ENCODE measurements around the gene ZNF662. TPM values are rescaled to one million over a fixed set of nuclear protein-coding genes. Genes with fewer than 3 reads are reported as not detected.
A peak's percentile ranks its signal among the peaks of the same experiment; 100 is the strongest.

ZNF662 gene
- total RNA-seq, 1 donor from 2014 or later = 7.7 TPM

DNA sequence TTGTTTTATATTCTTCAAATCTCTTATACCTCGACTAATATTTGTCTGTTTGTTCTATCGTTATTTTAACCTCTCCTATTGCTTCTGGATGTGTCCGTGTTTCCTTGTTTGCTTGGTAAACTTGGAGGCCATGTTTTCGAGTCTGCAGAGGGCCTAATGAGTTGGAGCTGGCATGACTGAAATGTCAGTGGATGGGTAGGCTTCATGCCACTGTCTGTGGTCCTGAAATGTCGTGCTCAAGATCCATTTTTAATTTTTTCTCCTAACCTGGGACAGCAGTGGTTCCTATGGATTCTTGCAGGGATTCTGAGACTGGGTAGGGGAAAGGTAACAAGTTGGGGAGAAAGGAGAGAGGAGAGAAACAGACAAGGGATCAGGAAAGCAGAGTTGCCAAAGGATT, 54.3 kb downstream of the ZNF662 start:
- Histone ChIP-seq H3K9me3 (no peaks in the 10 kb centered on the region), H3K27ac (no peak overlapping the region), H3K36me3 (no peaks in the 10 kb centered on the region), H3K4me1 (no peaks in the 10 kb centered on the region), H3K4me3 (no peak overlapping the region), H3K27me3 (no peaks in the 10 kb centered on the region)
- TF ChIP-seq, protein P1, sequence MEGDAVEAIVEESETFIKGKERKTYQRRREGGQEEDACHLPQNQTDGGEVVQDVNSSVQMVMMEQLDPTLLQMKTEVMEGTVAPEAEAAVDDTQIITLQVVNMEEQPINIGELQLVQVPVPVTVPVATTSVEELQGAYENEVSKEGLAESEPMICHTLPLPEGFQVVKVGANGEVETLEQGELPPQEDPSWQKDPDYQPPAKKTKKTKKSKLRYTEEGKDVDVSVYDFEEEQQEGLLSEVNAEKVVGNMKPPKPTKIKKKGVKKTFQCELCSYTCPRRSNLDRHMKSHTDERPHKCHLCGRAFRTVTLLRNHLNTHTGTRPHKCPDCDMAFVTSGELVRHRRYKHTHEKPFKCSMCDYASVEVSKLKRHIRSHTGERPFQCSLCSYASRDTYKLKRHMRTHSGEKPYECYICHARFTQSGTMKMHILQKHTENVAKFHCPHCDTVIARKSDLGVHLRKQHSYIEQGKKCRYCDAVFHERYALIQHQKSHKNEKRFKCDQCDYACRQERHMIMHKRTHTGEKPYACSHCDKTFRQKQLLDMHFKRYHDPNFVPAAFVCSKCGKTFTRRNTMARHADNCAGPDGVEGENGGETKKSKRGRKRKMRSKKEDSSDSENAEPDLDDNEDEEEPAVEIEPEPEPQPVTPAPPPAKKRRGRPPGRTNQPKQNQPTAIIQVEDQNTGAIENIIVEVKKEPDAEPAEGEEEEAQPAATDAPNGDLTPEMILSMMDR (IDR thresholded peaks at IDR 0.05) = no peak
- intact Hi-C loops (cut with DNase I) = loop anchor here (5.0 kb wide), 2 partner anchors 147 to 1242 kb away; partner anchors contain the start of gene POMGNT2
- DNase-seq (ENCODE audit: low spot score in 2 of 2) = no peak

- no peaks in the 10 kb centered on the region for H3K27me3 ChIP-seq
- no peaks in the 10 kb centered on the region for H3K36me3 ChIP-seq
- H3K27ac ChIP-seq = no peak overlapping the region
- H3K9me3 ChIP-seq = no peaks in the 10 kb centered on the region
- H3K4me3 ChIP-seq = no peak overlapping the region
- TF ChIP-seq, protein P1 (IDR thresholded peaks at IDR 0.05) = no peak
- no peaks in the 10 kb centered on the region for H3K4me1 ChIP-seq
- DNase-seq (ENCODE audit: low spot score in 2 of 2) = no peak
- intact Hi-C loops (cut with DNase I) = loop anchor here (1.0 to 5.0 kb wide), 3 partner anchors 147 to 1242 kb away; partner anchors contain the start of gene POMGNT2
Measured at GRCh38 chr3:42960786-42961185, 54.8 kb downstream of the ZNF662 start.

- no peaks in the 10 kb centered on the region for H3K9me3 ChIP-seq
- TF ChIP-seq, protein P1 (IDR thresholded peaks at IDR 0.05) = peak; percentile 53 to 71 (median 56)
- intact Hi-C loops (cut with DNase I) = loop anchor here (1.0 to 5.0 kb wide), 3 partner anchors 146 to 1241 kb away; partner anchors contain the start of gene POMGNT2
- H3K36me3 ChIP-seq = no peaks in the 10 kb centered on the region
- no peaks in the 10 kb centered on the region for H3K4me1 ChIP-seq
- no peaks in the 10 kb centered on the region for H3K27me3 ChIP-seq
- H3K27ac ChIP-seq = no peak overlapping the region
- H3K4me3 ChIP-seq = no peak overlapping the region
- peak in 1 of 2 donors; percentile 71 for DNase-seq (ENCODE audit: low spot score in 2 of 2)
Measured at GRCh38 chr3:42961633-42962032, 55.7 kb downstream of the ZNF662 start.

- H3K9me3 ChIP-seq = no peaks in the 10 kb centered on the region
- no peak for DNase-seq (ENCODE audit: low spot score in 2 of 2)
- intact Hi-C loops (cut with DNase I) = loop anchor here (5.0 kb wide), 2 partner anchors 144 to 1239 kb away; partner anchors contain the start of gene POMGNT2
- no peaks in the 10 kb centered on the region for H3K36me3 ChIP-seq
- TF ChIP-seq, protein P1 (IDR thresholded peaks at IDR 0.05) = no peak
- no peak overlapping the region for H3K4me3 ChIP-seq
- no peak overlapping the region for H3K27ac ChIP-seq
- no peaks in the 10 kb centered on the region for H3K27me3 ChIP-seq
- H3K4me1 ChIP-seq = no peaks in the 10 kb centered on the region
Measured at GRCh38 chr3:42963269-42963668, 57.3 kb downstream of the ZNF662 start.

DNA sequence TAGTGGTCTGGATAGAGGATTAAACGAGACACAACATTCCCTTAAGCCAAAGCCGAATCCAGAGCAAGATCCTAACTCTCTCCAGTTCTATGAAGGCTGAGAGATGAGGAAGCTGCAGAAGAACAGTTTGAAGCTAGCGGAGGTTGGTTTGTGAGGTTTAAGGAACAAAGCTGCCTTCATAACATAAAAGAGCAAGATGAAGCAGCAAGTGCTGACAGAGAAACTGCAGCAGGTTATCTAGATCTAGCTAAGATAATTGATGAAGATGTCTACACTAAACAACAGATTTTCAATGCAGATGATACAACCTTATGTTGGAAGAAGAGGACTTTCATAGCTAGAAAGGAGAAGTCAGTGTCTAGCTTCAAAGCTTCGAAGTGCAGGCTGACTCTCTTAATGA, 58.3 kb downstream of the ZNF662 start:
- H3K4me1 ChIP-seq = no peaks in the 10 kb centered on the region
- no peaks in the 10 kb centered on the region for H3K36me3 ChIP-seq
- H3K27me3 ChIP-seq = no peaks in the 10 kb centered on the region
- no peak overlapping the region for H3K4me3 ChIP-seq
- H3K27ac ChIP-seq = no peak overlapping the region
- intact Hi-C loops (cut with DNase I) = loop anchor here (5.0 kb wide), 2 partner anchors 143 to 1238 kb away; partner anchors contain the start of gene POMGNT2
- DNase-seq (ENCODE audit: low spot score in 2 of 2) = no peak
- no peaks in the 10 kb centered on the region for H3K9me3 ChIP-seq
- TF ChIP-seq, protein P1 (IDR thresholded peaks at IDR 0.05) = no peak

Other genes with a start within 250 kb of the ZNF662 start
- not detected for gene KLHL40, start 220.6 kb upstream of the ZNF662 start, total RNA-seq
- gene HHATL, start 203.3 kb upstream of the ZNF662 start, total RNA-seq = not detected
- 2.1 TPM for gene CCDC13, start 132.9 kb upstream of the ZNF662 start, total RNA-seq
- gene HIGD1A, start 101.7 kb upstream of the ZNF662 start, total RNA-seq = 109 TPM
- 24.5 TPM for gene ACKR2, start 96.7 kb upstream of the ZNF662 start, total RNA-seq
- gene CYP8B1, start 30.3 kb upstream of the ZNF662 start, total RNA-seq = 0.43 TPM
- 25.8 TPM for gene GASK1A, start 73.2 kb downstream of the ZNF662 start, total RNA-seq
- 14.5 TPM for gene POMGNT2, start 199.9 kb downstream of the ZNF662 start, total RNA-seq

Measured in ascending aorta (tissue), 2 donors.